ENCODE results near the gene FEZF2. TPM values are rescaled to one million over a fixed set of nuclear protein-coding genes. Genes with fewer than 3 reads are reported as not detected.
A peak's percentile ranks its signal among the peaks of the same experiment; 100 is the strongest.

The FEZF2 gene
- total and polyA plus RNA-seq, 9 of the 15 experiments (the other 6 are each of a cell fraction or from before 2014, with no cell fraction given) = not detected

DNA sequence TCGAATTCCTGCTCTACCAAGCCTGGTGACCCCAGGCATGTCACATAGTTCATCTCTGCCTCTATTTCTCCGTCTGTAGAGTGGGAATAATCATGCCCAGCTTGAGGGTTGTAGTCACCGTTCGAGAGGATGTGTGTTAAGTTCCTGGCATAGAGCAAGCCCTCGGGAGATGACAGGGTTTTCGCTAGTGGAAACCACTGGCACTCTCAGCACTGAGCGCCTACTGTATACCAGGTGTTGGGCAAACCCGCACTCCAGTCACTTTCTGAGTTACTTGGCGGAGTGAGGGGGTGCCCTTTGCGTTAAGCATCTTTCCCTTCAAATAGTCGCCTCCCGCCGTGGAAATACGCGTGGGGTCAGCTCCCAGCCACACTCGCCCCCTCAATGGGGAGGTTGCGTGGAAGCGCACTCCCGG lies 5.1 kb downstream of the FEZF2 start:
- Histone ChIP-seq H3K9ac (ENCODE audit: insufficient read depth in 1 of 2, low read depth in 2 of 2, low read length in 2 of 2) (no peak overlapping the region), H4K20me1 (replicated peaks; ENCODE audit: control insufficient read depth, insufficient read depth, low read length) (no peaks in the 10 kb centered on the region), H3K27ac (ENCODE audit: extremely low read depth, low read depth, low read length) (no peak overlapping the region), H3K79me2 (ENCODE audit: control insufficient read depth, insufficient read depth, low read length) (no peaks in the 10 kb centered on the region), H2AFZ (ENCODE audit: low read depth, low read length) (no peak overlapping the region), H3K4me3 (no peak overlapping the region), H3K4me2 (ENCODE audit: insufficient read depth, low read length) (no peak overlapping the region), H3K4me1 (replicated peaks in 1 of 2; ENCODE audit: control insufficient read depth in 2 of 2, insufficient read depth in 2 of 2, low read length in 2 of 2) (no peaks in the 10 kb centered on the region), H3K9me3 (replicated peaks; ENCODE audit: control insufficient read depth, insufficient read depth, low read depth, low read length) (no peaks in the 10 kb centered on the region), H3K27me3 (ENCODE audit: control insufficient read depth in 2 of 2, insufficient read depth in 2 of 2, low read length in 2 of 2) (peaks cover 0 to 39% of the 10 kb centered on the region in 2 experiments; a peak in 2 of 5 replicates), H3K9me1 (ENCODE audit: control insufficient read depth, insufficient read depth, low read length) (no peaks in the 10 kb centered on the region), H3K36me3 (ENCODE audit: control insufficient read depth, insufficient read depth, low read length) (no peaks in the 10 kb centered on the region)
- ChIA-PET CTCF (ENCODE audit: low intra/inter-chr PET ratio) (no interaction called here), POLR2A (no interaction called here)
- ATAC-seq = no peak
- no TSS peak for BruUV-seq (replicated peaks)
- 3% methylated on average over 8 of the region's 19 CpGs for WGBS (ENCODE audit: insufficient coverage, low coverage, missing lambda C conversion rate)
- in situ Hi-C loops (cut with MboI) (no loop called here), intact Hi-C loops (cut with micrococcal nuclease) (no loop called here)
- DNase-seq (ENCODE audit: extremely low read depth in 1 of 4, low spot score in 3 of 4) = no peak
- FAIRE-seq = no peak
- no peak for TF ChIP-seq MAZ (CRISPR knock-in tag; conservative IDR thresholded peaks at IDR 0.05 in 1 of 2, IDR thresholded peaks at IDR 0.05 in 1 of 2)
- TF ChIP-seq ZKSCAN8 (CRISPR knock-in tag; IDR thresholded peaks at IDR 0.05) = 0 out of 2 replicates have a peak, but pooled peaks have one; percentile 24

DNA sequence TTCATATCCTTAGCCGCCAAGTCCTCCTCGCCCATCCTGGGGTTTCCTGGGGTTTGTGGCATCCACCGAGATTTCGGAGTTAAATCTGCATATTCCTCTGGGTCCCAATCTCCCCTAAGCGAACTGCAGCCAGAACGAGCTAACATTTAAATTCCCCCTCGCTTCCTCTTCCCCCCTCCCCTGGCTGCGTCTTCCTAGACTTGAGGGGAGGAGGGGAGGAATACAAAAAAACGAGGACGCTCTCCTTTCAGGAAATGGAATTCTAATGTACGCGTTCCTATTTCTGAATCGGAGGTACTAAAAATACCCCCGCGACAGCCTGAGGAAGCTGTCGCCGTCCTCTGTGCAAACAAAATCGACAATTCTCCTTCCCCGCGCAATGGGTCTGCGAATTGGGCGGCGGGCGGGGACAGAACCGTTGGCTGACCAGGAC lies 5.6 kb downstream of the FEZF2 start:
- FAIRE-seq = no peak
- no peaks in the 10 kb centered on the region for H3K9me3 ChIP-seq (replicated peaks; ENCODE audit: control insufficient read depth, insufficient read depth, low read depth, low read length)
- intact Hi-C loops (cut with micrococcal nuclease) = no loop called here
- ChIA-PET CTCF (ENCODE audit: low intra/inter-chr PET ratio) (no interaction called here), POLR2A (no interaction called here)
- ATAC-seq = no peak
- WGBS (ENCODE audit: insufficient coverage, low coverage, missing lambda C conversion rate) = under 1% methylated on average over 17 of the region's 25 CpGs
- H2AFZ ChIP-seq (ENCODE audit: low read depth, low read length) = no peak overlapping the region
- H4K20me1 ChIP-seq (replicated peaks; ENCODE audit: control insufficient read depth, insufficient read depth, low read length) = no peaks in the 10 kb centered on the region
- H3K4me2 ChIP-seq (ENCODE audit: insufficient read depth, low read length) = no peak overlapping the region
- H3K4me1 ChIP-seq (replicated peaks in 1 of 2; ENCODE audit: control insufficient read depth in 2 of 2, insufficient read depth in 2 of 2, low read length in 2 of 2) = no peaks in the 10 kb centered on the region
- no TSS peak for BruUV-seq (replicated peaks)
- H3K9me1 ChIP-seq (ENCODE audit: control insufficient read depth, insufficient read depth, low read length) = no peaks in the 10 kb centered on the region
- no peak overlapping the region for H3K9ac ChIP-seq (ENCODE audit: insufficient read depth in 1 of 2, low read depth in 2 of 2, low read length in 2 of 2)
- no peaks in the 10 kb centered on the region for H3K36me3 ChIP-seq (ENCODE audit: control insufficient read depth, insufficient read depth, low read length)
- no peak overlapping the region for H3K4me3 ChIP-seq
- in situ Hi-C loops (cut with MboI) = no loop called here
- H3K27me3 ChIP-seq (ENCODE audit: control insufficient read depth in 2 of 2, insufficient read depth in 2 of 2, low read length in 2 of 2) = peaks cover 0 to 39% of the 10 kb centered on the region in 2 experiments; a peak in 2 of 5 replicates
- no peaks in the 10 kb centered on the region for H3K79me2 ChIP-seq (ENCODE audit: control insufficient read depth, insufficient read depth, low read length)
- DNase-seq (ENCODE audit: extremely low read depth in 1 of 4, low spot score in 3 of 4) = no peak
- no peak overlapping the region for H3K27ac ChIP-seq (ENCODE audit: extremely low read depth, low read depth, low read length)
- TF ChIP-seq ZNF175 (CRISPR knock-in tag; IDR thresholded peaks at IDR 0.05; ENCODE audit: low read depth) (no peak), ZBTB1 (CRISPR knock-in tag; IDR thresholded peaks at IDR 0.05; ENCODE audit: borderline replicate concordance, low read depth) (no peak), ZNF124 (CRISPR knock-in tag; IDR thresholded peaks at IDR 0.05) (no peak), NBN (IDR thresholded peaks at IDR 0.05; ENCODE audit: low read depth) (no peak), TCF3 (CRISPR knock-in tag; IDR thresholded peaks at IDR 0.05) (no peak)
- TF ChIP-seq, protein P1, sequence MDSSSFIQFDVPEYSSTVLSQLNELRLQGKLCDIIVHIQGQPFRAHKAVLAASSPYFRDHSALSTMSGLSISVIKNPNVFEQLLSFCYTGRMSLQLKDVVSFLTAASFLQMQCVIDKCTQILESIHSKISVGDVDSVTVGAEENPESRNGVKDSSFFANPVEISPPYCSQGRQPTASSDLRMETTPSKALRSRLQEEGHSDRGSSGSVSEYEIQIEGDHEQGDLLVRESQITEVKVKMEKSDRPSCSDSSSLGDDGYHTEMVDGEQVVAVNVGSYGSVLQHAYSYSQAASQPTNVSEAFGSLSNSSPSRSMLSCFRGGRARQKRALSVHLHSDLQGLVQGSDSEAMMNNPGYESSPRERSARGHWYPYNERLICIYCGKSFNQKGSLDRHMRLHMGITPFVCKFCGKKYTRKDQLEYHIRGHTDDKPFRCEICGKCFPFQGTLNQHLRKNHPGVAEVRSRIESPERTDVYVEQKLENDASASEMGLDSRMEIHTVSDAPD (CRISPR knock-in tag; IDR thresholded peaks at IDR 0.05) = no peak
- TF ChIP-seq, protein P2, sequence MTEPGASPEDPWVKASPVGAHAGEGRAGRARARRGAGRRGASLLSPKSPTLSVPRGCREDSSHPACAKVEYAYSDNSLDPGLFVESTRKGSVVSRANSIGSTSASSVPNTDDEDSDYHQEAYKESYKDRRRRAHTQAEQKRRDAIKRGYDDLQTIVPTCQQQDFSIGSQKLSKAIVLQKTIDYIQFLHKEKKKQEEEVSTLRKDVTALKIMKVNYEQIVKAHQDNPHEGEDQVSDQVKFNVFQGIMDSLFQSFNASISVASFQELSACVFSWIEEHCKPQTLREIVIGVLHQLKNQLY (CRISPR knock-in tag; conservative IDR thresholded peaks at IDR 0.05) = no peak
- TF ChIP-seq, protein P3, sequence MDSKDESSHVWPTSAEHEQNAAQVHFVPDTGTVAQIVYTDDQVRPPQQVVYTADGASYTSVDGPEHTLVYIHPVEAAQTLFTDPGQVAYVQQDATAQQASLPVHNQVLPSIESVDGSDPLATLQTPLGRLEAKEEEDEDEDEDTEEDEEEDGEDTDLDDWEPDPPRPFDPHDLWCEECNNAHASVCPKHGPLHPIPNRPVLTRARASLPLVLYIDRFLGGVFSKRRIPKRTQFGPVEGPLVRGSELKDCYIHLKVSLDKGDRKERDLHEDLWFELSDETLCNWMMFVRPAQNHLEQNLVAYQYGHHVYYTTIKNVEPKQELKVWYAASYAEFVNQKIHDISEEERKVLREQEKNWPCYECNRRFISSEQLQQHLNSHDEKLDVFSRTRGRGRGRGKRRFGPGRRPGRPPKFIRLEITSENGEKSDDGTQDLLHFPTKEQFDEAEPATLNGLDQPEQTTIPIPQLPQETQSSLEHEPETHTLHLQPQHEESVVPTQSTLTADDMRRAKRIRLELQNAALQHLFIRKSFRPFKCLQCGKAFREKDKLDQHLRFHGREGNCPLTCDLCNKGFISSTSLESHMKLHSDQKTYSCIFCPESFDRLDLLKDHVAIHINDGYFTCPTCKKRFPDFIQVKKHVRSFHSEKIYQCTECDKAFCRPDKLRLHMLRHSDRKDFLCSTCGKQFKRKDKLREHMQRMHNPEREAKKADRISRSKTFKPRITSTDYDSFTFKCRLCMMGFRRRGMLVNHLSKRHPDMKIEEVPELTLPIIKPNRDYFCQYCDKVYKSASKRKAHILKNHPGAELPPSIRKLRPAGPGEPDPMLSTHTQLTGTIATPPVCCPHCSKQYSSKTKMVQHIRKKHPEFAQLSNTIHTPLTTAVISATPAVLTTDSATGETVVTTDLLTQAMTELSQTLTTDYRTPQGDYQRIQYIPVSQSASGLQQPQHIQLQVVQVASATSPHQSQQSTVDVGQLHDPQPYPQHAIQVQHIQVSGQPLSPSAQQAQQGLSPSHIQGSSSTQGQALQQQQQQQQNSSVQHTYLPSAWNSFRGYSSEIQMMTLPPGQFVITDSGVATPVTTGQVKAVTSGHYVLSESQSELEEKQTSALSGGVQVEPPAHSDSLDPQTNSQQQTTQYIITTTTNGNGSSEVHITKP (IDR thresholded peaks at IDR 0.05; ENCODE audit: partially characterized antibody) = no peak
